Measurements from ENCODE around the gene TTLL7.

TTLL7 gene

DNA sequence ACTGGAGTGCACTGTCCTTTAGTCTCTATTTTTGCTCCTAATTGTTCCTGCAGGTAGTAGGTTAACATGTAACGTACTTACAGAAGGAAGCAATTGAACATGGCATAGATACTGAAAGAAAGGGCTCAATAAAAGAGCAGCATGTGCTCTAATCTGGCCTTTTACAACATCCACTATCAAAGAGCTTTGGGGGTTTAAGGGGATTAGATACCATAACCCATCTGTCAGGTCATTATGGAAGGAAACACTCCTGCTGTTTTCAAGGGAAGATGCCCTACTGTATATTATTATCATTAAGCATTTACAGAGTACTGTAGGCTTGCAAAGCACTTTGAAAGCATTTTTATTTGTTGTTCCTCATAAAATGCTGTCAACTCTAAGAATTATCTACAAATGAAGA lies 152.8 kb downstream of the TTLL7 start:
- in situ Hi-C loops (cut with HindIII; ENCODE audit: low sequenced_read_pairs): no loop called here
- no peak overlapping the region for H3K4me3 ChIP-seq (ENCODE audit: low read depth, low read length)
- DNase-seq (ENCODE audit: low read depth): no peak
- TF ChIP-seq, protein P1, sequence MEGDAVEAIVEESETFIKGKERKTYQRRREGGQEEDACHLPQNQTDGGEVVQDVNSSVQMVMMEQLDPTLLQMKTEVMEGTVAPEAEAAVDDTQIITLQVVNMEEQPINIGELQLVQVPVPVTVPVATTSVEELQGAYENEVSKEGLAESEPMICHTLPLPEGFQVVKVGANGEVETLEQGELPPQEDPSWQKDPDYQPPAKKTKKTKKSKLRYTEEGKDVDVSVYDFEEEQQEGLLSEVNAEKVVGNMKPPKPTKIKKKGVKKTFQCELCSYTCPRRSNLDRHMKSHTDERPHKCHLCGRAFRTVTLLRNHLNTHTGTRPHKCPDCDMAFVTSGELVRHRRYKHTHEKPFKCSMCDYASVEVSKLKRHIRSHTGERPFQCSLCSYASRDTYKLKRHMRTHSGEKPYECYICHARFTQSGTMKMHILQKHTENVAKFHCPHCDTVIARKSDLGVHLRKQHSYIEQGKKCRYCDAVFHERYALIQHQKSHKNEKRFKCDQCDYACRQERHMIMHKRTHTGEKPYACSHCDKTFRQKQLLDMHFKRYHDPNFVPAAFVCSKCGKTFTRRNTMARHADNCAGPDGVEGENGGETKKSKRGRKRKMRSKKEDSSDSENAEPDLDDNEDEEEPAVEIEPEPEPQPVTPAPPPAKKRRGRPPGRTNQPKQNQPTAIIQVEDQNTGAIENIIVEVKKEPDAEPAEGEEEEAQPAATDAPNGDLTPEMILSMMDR (IDR thresholded peaks at IDR 0.05; ENCODE audit: low read depth, low read length, missing control alignments): no peak

DNA sequence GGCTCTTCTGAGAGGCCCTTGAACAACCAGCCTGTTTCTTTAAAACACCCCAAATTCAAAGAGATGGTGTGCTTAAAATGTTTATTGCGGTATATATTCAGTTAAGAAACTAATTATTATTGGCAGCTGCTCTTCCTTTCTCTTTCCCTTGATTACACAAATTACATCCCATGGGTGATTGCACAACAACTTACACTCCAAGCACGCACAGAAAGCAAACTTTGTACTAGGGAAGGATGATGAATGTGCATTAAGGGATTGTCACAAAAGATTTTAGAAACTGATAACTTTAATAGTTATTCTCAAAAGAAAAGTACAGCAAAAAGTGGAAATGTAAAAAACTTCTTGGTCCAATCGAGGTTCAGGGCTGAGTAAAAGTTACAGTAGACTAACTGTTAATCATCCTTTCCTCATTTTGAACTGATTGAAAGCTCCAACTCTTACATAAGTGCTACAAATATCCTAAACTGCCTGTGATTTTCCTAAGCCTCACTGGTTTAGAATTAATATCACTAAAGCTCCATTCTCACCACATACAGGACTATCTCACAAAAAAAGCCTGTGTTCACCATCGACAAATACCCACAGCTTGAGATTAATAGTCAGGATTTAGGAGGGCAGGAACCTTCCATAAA lies 153.4 kb downstream of the TTLL7 start:
- no peak overlapping the region for H3K4me3 ChIP-seq (ENCODE audit: low read depth, low read length)
- no peak for DNase-seq (ENCODE audit: low read depth)
- TF ChIP-seq, protein P1 (IDR thresholded peaks at IDR 0.05; ENCODE audit: low read depth, low read length, missing control alignments): no peak
- in situ Hi-C loops (cut with HindIII; ENCODE audit: low sequenced_read_pairs): no loop called here

DNA sequence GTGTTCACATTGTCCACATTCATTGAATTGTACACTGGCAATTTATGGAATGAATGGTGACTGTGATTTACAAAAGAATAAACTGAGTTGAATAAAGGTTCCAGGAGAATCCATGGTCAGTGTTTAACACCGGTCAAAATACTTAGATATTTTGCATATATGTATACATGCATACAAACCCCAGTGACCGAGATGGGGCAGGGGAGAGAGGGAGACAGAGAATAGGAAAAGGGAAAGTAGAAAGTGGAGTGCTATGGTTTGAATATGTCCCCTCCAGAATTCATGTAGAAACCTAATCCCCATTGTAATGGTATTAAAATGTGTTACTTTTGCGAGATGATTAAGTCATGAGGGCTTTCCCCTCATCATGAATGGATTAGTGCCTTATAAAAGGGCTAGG lies 154.4 kb downstream of the TTLL7 start:
- TF ChIP-seq, protein P1 (IDR thresholded peaks at IDR 0.05; ENCODE audit: low read depth, low read length, missing control alignments): no peak
- no peak for DNase-seq (ENCODE audit: low read depth)
- in situ Hi-C loops (cut with HindIII; ENCODE audit: low sequenced_read_pairs): no loop called here
- no peak overlapping the region for H3K4me3 ChIP-seq (ENCODE audit: low read depth, low read length)

- TF ChIP-seq, protein P1 (IDR thresholded peaks at IDR 0.05; ENCODE audit: low read depth, low read length, missing control alignments): no peak
- H3K4me3 ChIP-seq (ENCODE audit: low read depth, low read length): no peak overlapping the region
- in situ Hi-C loops (cut with HindIII; ENCODE audit: low sequenced_read_pairs): no loop called here
- no peak for DNase-seq (ENCODE audit: low read depth)
These were observed 159.3 kb downstream of the TTLL7 start for GRCh38 chr1:83839566-83840173.

DNA sequence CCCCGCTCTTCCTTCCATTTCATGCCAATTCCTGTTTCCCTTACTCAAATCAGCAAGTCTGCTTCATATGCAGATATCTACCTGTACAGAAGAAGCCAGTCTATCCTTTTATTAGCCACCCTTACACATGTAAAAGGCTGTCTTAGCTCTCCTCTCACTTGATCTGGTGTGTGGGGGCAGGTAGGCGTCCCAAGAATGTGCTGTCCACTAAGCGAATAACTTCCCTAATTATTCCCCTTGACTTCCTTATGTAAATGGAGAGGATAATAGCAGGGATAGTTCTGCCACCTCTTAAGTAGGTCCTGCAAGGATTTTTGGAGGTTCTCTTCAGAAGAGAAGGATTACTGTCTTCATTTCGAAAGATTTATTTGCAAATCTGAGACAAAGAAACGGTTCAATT lies 160.4 kb downstream of the TTLL7 start:
- TF ChIP-seq, protein P1 (IDR thresholded peaks at IDR 0.05; ENCODE audit: low read depth, low read length, missing control alignments): no peak
- in situ Hi-C loops (cut with HindIII; ENCODE audit: low sequenced_read_pairs): no loop called here
- H3K4me3 ChIP-seq (ENCODE audit: low read depth, low read length): no peak overlapping the region
- DNase-seq (ENCODE audit: low read depth): no peak

DNA sequence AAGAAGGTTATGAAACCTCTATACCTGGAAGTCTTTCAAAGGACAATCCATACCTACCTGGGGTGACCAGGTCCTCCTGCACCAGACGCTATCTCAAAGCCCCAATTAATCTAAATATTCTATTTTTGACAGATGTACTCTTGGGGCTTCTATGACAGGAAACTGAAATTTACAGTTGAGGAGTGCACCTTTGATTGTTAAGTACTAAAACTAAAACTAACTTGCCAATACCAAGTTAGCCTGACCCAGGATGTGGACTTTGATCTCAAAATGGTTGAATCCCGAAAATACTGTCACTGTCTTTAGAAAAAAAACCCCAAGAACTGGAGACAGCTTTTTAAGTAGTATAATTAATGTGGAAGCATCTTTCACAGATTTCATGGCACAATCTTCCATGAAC lies 162.4 kb downstream of the TTLL7 start:
- no peak overlapping the region for H3K4me3 ChIP-seq (ENCODE audit: low read depth, low read length)
- no peak for DNase-seq (ENCODE audit: low read depth)
- in situ Hi-C loops (cut with HindIII; ENCODE audit: low sequenced_read_pairs): no loop called here
- TF ChIP-seq, protein P1 (IDR thresholded peaks at IDR 0.05; ENCODE audit: low read depth, low read length, missing control alignments): no peak
